ENCODE measurements around the gene ZNF839.

DNA sequence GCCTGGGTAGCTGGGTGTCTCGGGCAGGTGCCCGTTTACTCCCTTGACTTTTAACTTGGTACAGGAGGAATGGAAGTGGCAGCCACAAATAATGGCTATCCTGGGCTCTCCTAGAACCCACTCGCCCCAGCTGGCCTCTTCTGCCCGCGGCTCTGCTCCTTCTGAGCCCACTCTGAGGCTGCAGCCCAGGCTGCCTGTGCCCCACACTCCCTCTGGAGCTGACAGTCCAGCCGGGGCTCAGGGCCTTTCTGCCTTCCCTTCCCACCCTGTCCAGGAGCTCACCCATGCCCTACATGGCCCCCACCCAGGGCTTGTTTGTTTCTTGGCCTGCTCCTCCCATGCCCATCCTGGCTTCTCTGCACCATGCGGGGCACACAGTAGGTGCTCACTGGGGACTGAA, 15.6 kb downstream of the ZNF839 start:
- TF ChIP-seq, protein P1, sequence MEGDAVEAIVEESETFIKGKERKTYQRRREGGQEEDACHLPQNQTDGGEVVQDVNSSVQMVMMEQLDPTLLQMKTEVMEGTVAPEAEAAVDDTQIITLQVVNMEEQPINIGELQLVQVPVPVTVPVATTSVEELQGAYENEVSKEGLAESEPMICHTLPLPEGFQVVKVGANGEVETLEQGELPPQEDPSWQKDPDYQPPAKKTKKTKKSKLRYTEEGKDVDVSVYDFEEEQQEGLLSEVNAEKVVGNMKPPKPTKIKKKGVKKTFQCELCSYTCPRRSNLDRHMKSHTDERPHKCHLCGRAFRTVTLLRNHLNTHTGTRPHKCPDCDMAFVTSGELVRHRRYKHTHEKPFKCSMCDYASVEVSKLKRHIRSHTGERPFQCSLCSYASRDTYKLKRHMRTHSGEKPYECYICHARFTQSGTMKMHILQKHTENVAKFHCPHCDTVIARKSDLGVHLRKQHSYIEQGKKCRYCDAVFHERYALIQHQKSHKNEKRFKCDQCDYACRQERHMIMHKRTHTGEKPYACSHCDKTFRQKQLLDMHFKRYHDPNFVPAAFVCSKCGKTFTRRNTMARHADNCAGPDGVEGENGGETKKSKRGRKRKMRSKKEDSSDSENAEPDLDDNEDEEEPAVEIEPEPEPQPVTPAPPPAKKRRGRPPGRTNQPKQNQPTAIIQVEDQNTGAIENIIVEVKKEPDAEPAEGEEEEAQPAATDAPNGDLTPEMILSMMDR (IDR thresholded peaks at IDR 0.05; ENCODE audit: insufficient read depth, low read length, poor library complexity, severe bottlenecking), result no peak
- TF ChIP-seq EZH2phosphoT487 (conservative IDR thresholded peaks at IDR 0.05; ENCODE audit: low read length), result no peak
